Activated CD8-positive, alpha-beta T cell treated with anti-CD3 and anti-CD28 coated beads, Interleukin-2, amount 10 ng/mL, durations not matched to agents 7 days and 5 days (primary cell): Measurements from ENCODE around the gene TM9SF2. TPM values are rescaled to one million over a fixed set of nuclear protein-coding genes. Genes with fewer than 3 reads are reported as not detected.

ENCODE experiments used
- ATAC-seq: fragments of 150-1000 bp; cut with Tn5 transposase; one replicate; pipeline ENCODE4 v1.10.0; 2021; ENCODE audit warnings: moderate library complexity
- CTCF ChIA-PET: fragments of 350-600 bp; sonication (Branson Sonifier 250); formaldehyde crosslinking; loops from one replicate; lab custom pipeline; 2021; ENCODE audit warnings: antibody characterized with exemption; lab: Charles Lee
- POLR2A ChIA-PET: fragments of 350-600 bp; sonication (Branson Sonifier 250); formaldehyde crosslinking; loops from one replicate; lab custom pipeline; 2021; ENCODE audit warnings: antibody characterized with exemption; lab: Charles Lee
- DNase-seq: peaks from one replicate; pipeline ENCODE4 v3.0.0-alpha.2; 2020
- H3K27ac Mint-ChIP-seq: one replicate; pipeline ENCODE4 v1.8.0; 2021; ENCODE audit warnings: mild to moderate bottlenecking, mixed read lengths
- H3K27me3 Mint-ChIP-seq: one replicate; pipeline ENCODE4 v1.8.0; 2021; ENCODE audit warnings: low read depth, mixed read lengths
- H3K36me3 Mint-ChIP-seq: one replicate; pipeline ENCODE4 v1.8.0; 2021; ENCODE audit warnings: low read depth, mixed read lengths
- H3K4me1 Mint-ChIP-seq: one replicate; pipeline ENCODE4 v1.8.0; 2021; ENCODE audit warnings: low read depth, mixed read lengths
- H3K4me3 Mint-ChIP-seq: one replicate; pipeline ENCODE4 v1.8.0; 2021; ENCODE audit warnings: mild to moderate bottlenecking, mixed read lengths
- H3K9me3 Mint-ChIP-seq: one replicate; pipeline ENCODE4 v1.8.0; 2022; ENCODE audit warnings: mixed read lengths; ENCODE audit not compliant: insufficient read depth
- total RNA-seq, 2 experiments: library from RNA; stranded (reverse); gene quantifications; one replicate each; pipeline ENCODE4 v1.2.3, GENCODE V29; 2021

The TM9SF2 gene
- total RNA-seq, 2 experiments from 2014 or later, result 64.4 to 64.5 TPM

DNA sequence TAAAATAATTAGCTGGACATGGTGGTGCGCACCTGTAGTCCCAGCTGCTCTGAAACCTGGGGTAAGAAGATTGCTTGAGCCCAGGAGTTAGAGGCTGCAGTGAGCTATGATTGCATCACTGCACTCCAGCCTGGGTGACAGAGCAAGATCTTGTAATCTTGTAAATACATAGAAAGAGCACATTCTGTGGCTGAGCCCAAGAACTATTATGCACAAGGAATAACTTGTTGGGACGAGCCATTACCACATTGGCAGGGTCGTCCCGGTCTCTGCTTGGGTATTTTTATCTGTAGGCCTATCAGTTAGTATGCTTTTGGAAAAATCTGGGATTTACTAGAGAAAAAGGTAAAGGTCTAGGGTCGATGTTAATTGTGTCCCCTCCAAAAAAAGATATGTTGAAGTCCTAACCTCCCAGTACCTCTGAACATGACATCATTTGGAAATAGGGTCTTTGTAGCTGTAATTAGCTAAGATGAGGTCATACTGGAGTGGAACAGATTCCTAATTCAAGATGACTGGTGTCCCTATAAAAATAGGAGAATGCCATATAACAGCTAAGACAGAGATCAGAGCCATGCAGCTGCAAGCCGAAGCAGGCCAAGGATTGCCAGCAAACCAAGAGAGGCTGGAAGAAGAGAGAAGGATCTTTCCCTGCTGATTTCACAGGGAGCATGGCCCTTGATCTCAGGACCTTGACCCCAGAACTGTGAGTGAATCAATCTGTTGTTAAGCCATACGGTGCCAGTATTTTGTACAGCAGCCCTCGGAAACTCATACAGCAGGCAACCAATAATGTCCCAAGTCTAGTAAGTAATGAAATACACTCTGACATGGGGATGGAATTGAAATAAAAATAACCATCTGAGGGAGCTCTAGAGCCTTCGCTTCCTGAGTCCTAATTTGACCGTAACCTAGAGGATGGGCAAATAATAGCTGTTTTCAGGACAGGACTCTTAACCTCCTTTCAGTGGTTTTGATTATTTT lies 77.0 kb downstream of the TM9SF2 start:
- H3K4me1 Mint-ChIP-seq, result peaks cover 6% of the 10 kb centered on the region
- DNase-seq, result no peak
- POLR2A ChIA-PET, result interaction anchor here (0.9 kb wide), 1 partner anchor 28 kb away, joined by 3 read pairs; the partner anchor contains the start of gene CLYBL
- no peak overlapping the region for H3K4me3 Mint-ChIP-seq
- H3K27me3 Mint-ChIP-seq, result no peaks in the 10 kb centered on the region
- no peak overlapping the region for H3K27ac Mint-ChIP-seq
- CTCF ChIA-PET, result interaction anchor here (0.7 to 1.6 kb wide), 9 partner anchors 9 to 121 kb away, joined by 3 to 5 read pairs (median 3); partner anchors contain the start of gene CLYBL
- no peak for ATAC-seq
- no peaks in the 10 kb centered on the region for H3K9me3 Mint-ChIP-seq
- no peaks in the 10 kb centered on the region for H3K36me3 Mint-ChIP-seq

DNA sequence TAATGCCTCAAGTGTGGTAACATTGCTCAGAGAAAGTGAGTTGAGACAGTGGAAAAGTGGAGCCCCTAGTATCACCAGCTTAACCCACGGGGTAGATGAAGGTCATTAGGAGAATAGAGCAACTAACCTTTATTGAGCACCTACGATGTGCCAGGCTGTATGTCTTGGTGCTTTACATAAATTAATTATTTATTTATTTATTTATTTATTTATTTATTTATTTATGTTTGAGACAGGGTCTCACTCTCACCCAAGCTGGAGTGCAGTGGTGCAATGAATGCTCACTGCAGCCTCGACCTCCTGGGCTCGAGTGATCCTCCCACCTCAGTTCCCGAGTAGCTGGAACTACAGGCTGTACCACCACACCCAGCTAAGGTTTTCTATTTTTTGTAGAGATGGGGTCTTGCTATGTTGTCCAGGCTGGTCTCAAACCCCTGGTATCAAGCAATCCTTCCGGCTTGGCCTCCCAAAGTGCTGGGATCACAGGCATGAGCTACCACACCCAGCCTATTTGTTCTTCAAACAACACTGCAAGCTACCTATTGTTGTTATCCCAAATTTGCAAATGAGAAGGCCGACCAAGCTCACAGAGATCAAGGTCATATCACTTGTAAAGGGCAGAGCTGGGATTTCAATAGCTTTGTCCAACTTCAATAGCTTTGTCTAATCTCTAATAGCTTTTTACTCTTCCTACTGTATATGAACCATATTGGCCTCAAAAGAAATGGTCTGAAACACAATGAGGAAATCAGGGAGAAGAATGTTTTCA lies 79.4 kb downstream of the TM9SF2 start:
- no peaks in the 10 kb centered on the region for H3K36me3 Mint-ChIP-seq
- peaks cover 2% of the 10 kb centered on the region for H3K27me3 Mint-ChIP-seq
- H3K4me3 Mint-ChIP-seq, result no peak overlapping the region
- ATAC-seq (no peak), DNase-seq (no peak)
- ChIA-PET CTCF (interaction anchor here (1.0 to 1.1 kb wide), 2 partner anchors 19 to 104 kb away, joined by 3 read pairs; no protein-coding TSS in a partner anchor), POLR2A (interaction anchor here (0.6 kb wide), 1 partner anchor 1211 kb away, joined by 4 read pairs; no protein-coding TSS in a partner anchor)
- H3K27ac Mint-ChIP-seq, result no peak overlapping the region
- peaks cover 3% of the 10 kb centered on the region for H3K4me1 Mint-ChIP-seq
- H3K9me3 Mint-ChIP-seq, result no peaks in the 10 kb centered on the region

DNA sequence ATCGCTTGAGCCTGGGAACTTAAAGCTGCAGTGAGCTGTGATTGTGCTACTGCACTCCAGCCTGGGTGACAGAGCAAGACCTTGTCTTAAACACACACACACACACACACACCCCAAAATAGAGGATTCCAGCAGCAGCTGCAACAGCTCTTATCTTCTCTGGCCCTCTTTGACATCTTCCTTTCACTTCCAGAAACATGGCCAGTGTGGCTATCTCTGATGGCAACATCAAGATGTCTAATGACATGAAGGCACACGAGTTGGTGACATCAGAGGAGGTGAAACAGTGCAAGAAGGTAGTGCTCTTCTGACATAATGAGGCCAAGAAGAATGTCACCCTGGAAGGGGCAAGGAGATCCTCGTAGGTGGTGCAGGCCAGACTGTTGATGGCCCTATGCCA lies 81.2 kb downstream of the TM9SF2 start:
- Mint-ChIP-seq H3K27ac (no peak overlapping the region), H3K4me1 (peaks cover 3% of the 10 kb centered on the region), H3K4me3 (no peak overlapping the region), H3K9me3 (no peaks in the 10 kb centered on the region), H3K36me3 (no peaks in the 10 kb centered on the region), H3K27me3 (peaks cover 2% of the 10 kb centered on the region)
- ATAC-seq (no peak), DNase-seq (no peak)
- POLR2A ChIA-PET, result interaction anchor here (0.6 kb wide), 1 partner anchor 396 kb away, joined by 3 read pairs; no protein-coding TSS in a partner anchor
- CTCF ChIA-PET, result interaction anchor here (1.1 kb wide), 1 partner anchor 140 kb away, joined by 3 read pairs; no protein-coding TSS in a partner anchor

- POLR2A ChIA-PET, result no interaction called here
- no peak for ATAC-seq
- H3K27ac Mint-ChIP-seq, result no peak overlapping the region
- H3K36me3 Mint-ChIP-seq, result no peaks in the 10 kb centered on the region
- H3K27me3 Mint-ChIP-seq, result peaks cover 2% of the 10 kb centered on the region
- no peak overlapping the region for H3K4me3 Mint-ChIP-seq
- CTCF ChIA-PET, result no interaction called here
- H3K9me3 Mint-ChIP-seq, result no peaks in the 10 kb centered on the region
- no peak for DNase-seq
- H3K4me1 Mint-ChIP-seq, result no peaks in the 10 kb centered on the region
Measured at GRCh38 chr13:99585609-99586008, 84.3 kb downstream of the TM9SF2 start.

- DNase-seq (no peak), ATAC-seq (no peak)
- no peaks in the 10 kb centered on the region for H3K9me3 Mint-ChIP-seq
- H3K4me3 Mint-ChIP-seq, result no peak overlapping the region
- peaks cover 2% of the 10 kb centered on the region for H3K27me3 Mint-ChIP-seq
- CTCF ChIA-PET, result interaction anchor here (1.2 kb wide), 1 partner anchor 8 kb away, joined by 3 read pairs; no protein-coding TSS in a partner anchor
- H3K4me1 Mint-ChIP-seq, result peaks cover 3% of the 10 kb centered on the region
- H3K27ac Mint-ChIP-seq, result no peak overlapping the region
- POLR2A ChIA-PET, result no interaction called here
- H3K36me3 Mint-ChIP-seq, result no peaks in the 10 kb centered on the region
Measured at GRCh38 chr13:99587021-99587420, 85.7 kb downstream of the TM9SF2 start.

GRCh38 chr13:99587893-99588606 lies 86.8 kb downstream of the TM9SF2 start:
- no peak for DNase-seq
- H3K36me3 Mint-ChIP-seq, result no peaks in the 10 kb centered on the region
- peaks cover 4% of the 10 kb centered on the region for H3K27me3 Mint-ChIP-seq
- POLR2A ChIA-PET, result interaction anchor here (0.7 kb wide), 1 partner anchor 18 kb away, joined by 3 read pairs; no protein-coding TSS in a partner anchor
- no peak overlapping the region for H3K27ac Mint-ChIP-seq
- no peak for ATAC-seq
- H3K4me1 Mint-ChIP-seq, result peaks cover 3% of the 10 kb centered on the region
- CTCF ChIA-PET, result interaction anchor here (1.2 to 1.5 kb wide), 3 partner anchors 9 to 83 kb away, joined by 3 read pairs; no protein-coding TSS in a partner anchor
- no peaks in the 10 kb centered on the region for H3K9me3 Mint-ChIP-seq
- no peak overlapping the region for H3K4me3 Mint-ChIP-seq

GRCh38 chr13:99589575-99589974 lies 88.3 kb downstream of the TM9SF2 start:
- Mint-ChIP-seq H3K27ac (no peak overlapping the region), H3K4me3 (no peak overlapping the region), H3K4me1 (peaks cover 3% of the 10 kb centered on the region), H3K9me3 (no peaks in the 10 kb centered on the region), H3K36me3 (no peaks in the 10 kb centered on the region), H3K27me3 (peaks cover 4% of the 10 kb centered on the region)
- ChIA-PET POLR2A (no interaction called here), CTCF (no interaction called here)
- DNase-seq (no peak), ATAC-seq (no peak)

- ChIA-PET CTCF (interaction anchor here (1.7 kb wide), 1 partner anchor 12 kb away, joined by 3 read pairs; no protein-coding TSS in a partner anchor), POLR2A (no interaction called here)
- H3K27ac Mint-ChIP-seq, result no peak overlapping the region
- ATAC-seq (no peak), DNase-seq (no peak)
- no peak overlapping the region for H3K4me3 Mint-ChIP-seq
- peaks cover 4% of the 10 kb centered on the region for H3K27me3 Mint-ChIP-seq
- H3K9me3 Mint-ChIP-seq, result no peaks in the 10 kb centered on the region
- H3K36me3 Mint-ChIP-seq, result no peaks in the 10 kb centered on the region
- peaks cover 3% of the 10 kb centered on the region for H3K4me1 Mint-ChIP-seq
Measured at GRCh38 chr13:99590519-99591011, 89.3 kb downstream of the TM9SF2 start.

DNA sequence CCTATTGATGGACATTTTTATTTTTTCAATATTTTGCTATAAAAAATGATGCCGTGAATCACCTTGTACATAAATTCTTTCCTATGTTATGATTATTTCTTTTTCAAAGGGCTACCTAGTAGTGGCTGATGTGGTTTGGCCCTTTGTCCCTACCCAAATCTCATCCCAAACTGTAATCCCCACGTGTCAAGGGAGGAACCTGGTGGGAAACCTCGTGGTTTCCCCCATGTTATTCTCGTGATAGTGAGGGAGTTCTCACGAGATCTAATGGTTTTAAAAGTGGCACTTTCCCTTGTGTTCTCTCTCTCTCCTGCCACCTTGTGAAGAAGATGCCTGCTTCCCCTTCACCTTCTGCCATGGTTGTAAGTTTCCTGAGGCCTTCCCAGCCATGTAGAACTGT lies 94.9 kb downstream of the TM9SF2 start:
- peaks cover 7% of the 10 kb centered on the region for H3K4me1 Mint-ChIP-seq
- no peak for DNase-seq
- H3K9me3 Mint-ChIP-seq, result no peaks in the 10 kb centered on the region
- POLR2A ChIA-PET, result no interaction called here
- no peak overlapping the region for H3K4me3 Mint-ChIP-seq
- no peak for ATAC-seq
- H3K36me3 Mint-ChIP-seq, result no peaks in the 10 kb centered on the region
- CTCF ChIA-PET, result no interaction called here
- peaks cover 6% of the 10 kb centered on the region for H3K27me3 Mint-ChIP-seq
- H3K27ac Mint-ChIP-seq, result no peak overlapping the region

GRCh38 chr13:99600318-99600717 lies 99.0 kb downstream of the TM9SF2 start:
- Mint-ChIP-seq H3K4me1 (peaks cover 22% of the 10 kb centered on the region), H3K27ac (no peak overlapping the region), H3K36me3 (no peaks in the 10 kb centered on the region), H3K4me3 (no peak overlapping the region), H3K27me3 (peaks cover 5% of the 10 kb centered on the region), H3K9me3 (no peaks in the 10 kb centered on the region)
- ChIA-PET POLR2A (no interaction called here), CTCF (interaction anchor here (0.8 to 1.6 kb wide), 4 partner anchors 11 to 635 kb away, joined by 3 read pairs; no protein-coding TSS in a partner anchor)
- DNase-seq, result peak; percentile 37
- ATAC-seq, result no peak

DNA sequence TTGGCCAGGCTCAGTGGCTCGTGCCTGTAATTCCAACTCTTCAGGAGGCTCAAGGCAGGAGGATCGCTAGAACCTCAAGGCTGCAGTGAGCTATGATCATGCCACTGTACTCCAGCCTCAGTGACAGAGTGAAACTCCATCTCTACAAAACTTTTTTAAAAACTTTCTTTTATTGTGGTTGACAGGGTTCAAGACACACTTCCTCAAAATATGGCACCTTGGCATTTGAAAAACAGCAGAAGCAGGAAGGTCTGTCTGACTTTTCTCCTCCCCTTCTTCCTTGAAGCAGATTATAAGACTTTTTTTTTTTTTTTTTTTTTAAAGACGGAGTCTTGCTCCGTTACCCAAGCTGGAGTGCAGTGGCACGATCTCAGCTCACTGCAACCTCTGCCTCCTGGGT lies 100.3 kb downstream of the TM9SF2 start:
- ChIA-PET POLR2A (no interaction called here), CTCF (interaction anchor here (1.0 kb wide), 1 partner anchor 95 kb away, joined by 3 read pairs; no protein-coding TSS in a partner anchor)
- H3K9me3 Mint-ChIP-seq, result no peaks in the 10 kb centered on the region
- ATAC-seq (no peak), DNase-seq (no peak)
- H3K4me1 Mint-ChIP-seq, result peaks cover 32% of the 10 kb centered on the region
- peak overlapping the region; percentile 35 for H3K4me3 Mint-ChIP-seq
- H3K27me3 Mint-ChIP-seq, result peaks cover 4% of the 10 kb centered on the region
- peak overlapping the region; percentile 71 for H3K27ac Mint-ChIP-seq
- no peaks in the 10 kb centered on the region for H3K36me3 Mint-ChIP-seq
